Heart left ventricle (tissue), 16 donors: ENCODE measurements around the gene ADM. TPM values are rescaled to one million over a fixed set of nuclear protein-coding genes. Genes with fewer than 3 reads are reported as not detected.
A peak's percentile ranks its signal among the peaks of the same experiment; 100 is the strongest.

Experiments used
- ATAC-seq, 4 donors: fragments of 200-7000 bp; cut with Tn5 transposase; one replicate each; pipeline ENCODE4 v1.9.1; 2020 to 2022; ENCODE audit warnings: moderate library complexity in 4 of 4, mild to moderate bottlenecking in 3 of 4, moderate number of reproducible peaks in 1 of 4
- DNase-seq, 5 donors: peaks; one replicate each; pipeline ENCODE4 v3.0.0-alpha.2; 2020
- H3K27ac ChIP-seq, 12 donors: fragments of 200-600 bp; sonication (generic) in 4 of 12; one replicate each; pipeline versions ENCODE4 v1.5.0 to v1.8.0; 2016 to 2022; ENCODE audit warnings: mild to moderate bottlenecking in 2 of 12
- H3K27me3 ChIP-seq, 9 donors: fragments of 200-600 bp; sonication (generic) in 2 of 9; one replicate each; pipeline versions ENCODE4 v1.5.1 to v1.8.0; 2016 to 2022; ENCODE audit warnings: mild to moderate bottlenecking in 3 of 9
- H3K36me3 ChIP-seq, 9 donors: fragments of 200-600 bp; sonication (generic) in 2 of 9; one replicate each; pipeline versions ENCODE4 v1.5.0 to v1.8.0; 2018 to 2022; ENCODE audit warnings: mild to moderate bottlenecking in 2 of 9
- H3K4me1 ChIP-seq, 12 donors: fragments of 200-600 bp; sonication (generic) in 4 of 12; one replicate each; pipeline versions ENCODE4 v1.5.0 to v1.8.0; 2016 to 2022; ENCODE audit warnings: mild to moderate bottlenecking in 3 of 12
- H3K4me3 ChIP-seq, 12 donors: fragments of 200-600 bp; sonication (generic) in 4 of 12; one replicate each; pipeline versions ENCODE4 v1.5.0 to v1.8.0; 2017 to 2022; ENCODE audit warnings: mild to moderate bottlenecking in 9 of 12, moderate library complexity in 4 of 12
- H3K9me3 ChIP-seq, 12 donors: fragments of 200-600 bp; sonication (generic) in 4 of 12; one replicate each; pipeline versions ENCODE4 v1.5.0 to v1.8.0; 2016 to 2022; ENCODE audit warnings: mild to moderate bottlenecking in 1 of 12
- CTCF ChIP-seq, 12 donors: fragments of 200-600 bp; sonication (generic) in 4 of 12; IDR thresholded peaks; one replicate each; pipeline versions ENCODE4 v1.5.0 to v1.8.0; 2018 to 2022; ENCODE audit warnings: antibody characterized with exemption in 12 of 12, mild to moderate bottlenecking in 5 of 12
- POLR2A ChIP-seq, 2 donors: fragments of 450-650 bp; IDR thresholded peaks; one replicate each; pipeline ENCODE4 v1.6.1; 2017; ENCODE audit warnings: antibody characterized with exemption in 2 of 2, mild to moderate bottlenecking in 2 of 2, moderate library complexity in 2 of 2
- WGBS, 4 donors: extraction: QIAGEN DNeasy Blood & Tissue Kit in 2 of 4; methylation state at CpG; one replicate each; pipeline versions ENCODE4 v1.1.5 to v1.1.7; 2013 to 2018; 5-methylcytosine and 5-hydroxymethylcytosine counted together
- intact Hi-C, 10 donors: fragments of 100-400 bp; cut with DNase I; formaldehyde crosslinking; loops; one replicate each; pipeline versions ENCODE4 v1.11.1 to v1.14.2; 2022
- long read RNA-seq, 3 donors: library from polyadenylated mRNA; unstranded; transcript quantifications; one replicate each; pipeline ENCODE4 v2.0.0, GENCODE V29; 2020 to 2021
- polyA plus RNA-seq, 2 donors: library from polyadenylated mRNA; stranded (reverse); fragments of 200-250 nt; gene quantifications; one replicate each; pipeline ENCODE4 v1.2.3, GENCODE V29; 2013
- total RNA-seq, 9 donors: library from RNA; depleted of rRNA in 2 of 9; stranded (reverse); fragments of >200 nt in 2 of 9; fragmentation: NEBNext Ultra II Directional in 3 of 9; extraction: Animal tissue kit (Norgen Biotek cat#: 25700) in 3 of 9; gene quantifications; one replicate each; pipeline versions ENCODE4 v1.1.0 to v1.2.4, GENCODE V29; 2016 to 2023
- donor health status: ischemic (EF 13 %, LVEDD 7.1; RV severe dilation, severe dysfunction).
- donor health status: healthy with polysubstance abuse.
- donor health status: DM: no; HTN: yes; CAD: no.
- donor health status: DM: no; HTN: no; CAD: no.
- donor health status: ischemic (EF 25% LVEDD 6.9; RV normal size, moderate dysfunction).
- donor health status: ischemic (EF 25% LVEDD 5.7; RV mildly dilated, moderate dysfunction).
- donor health status: healthy.
- donor health status: DM: yes; HTN: yes; CAD: no.
- donor health status: ischemic (EF 35%, LVEDD 5.7; RV mildly dilated, moderate dysfunction).
- donor health status: nonischemic (EF 11% LVEDD 7.7; RV severe dilation, severe dysfunction).
- donor health status: DM: yes; HTN: yes; CAD: no.
- donor health status: PGD.
- donor health status: ischemic (EF 29% LVEDD 5.4; RV normal size, mild dysfunction).
- donor health status: nonischemic (EF 23%, LVEDD 6.1; RV moderate dilation, normal function).

ADM gene
- 10 to 100 TPM in 6 of 9 donors, 1 to 10 TPM in 3; 6.9 to 52.4 (median 16.8) TPM for total RNA-seq
- 100 to 1,000 TPM in 1 of 2 donors, 10 to 100 TPM in 1; 14.6 to 154 TPM for polyA plus RNA-seq
- long read RNA-seq, donor 1, transcript ADM-201 (4 exons, 1,885 nt): major isoform, 5 of 6 reads
- long read RNA-seq, donor 1, partial matches to known transcripts: 1 of 6 reads
- long read RNA-seq, donor 1, other reads (novel, unspliced or antisense): 0 of 6 reads
- long read RNA-seq, donor 2, transcript ADM-201 (4 exons, 1,885 nt): major isoform, 12 of 15 reads
- long read RNA-seq, donor 2, partial matches to known transcripts: 0 of 15 reads
- long read RNA-seq, donor 2, other reads (novel, unspliced or antisense): 1 of 15 reads
- long read RNA-seq, donor 3, transcript ADM-201 (4 exons, 1,885 nt): major isoform, 27 of 31 reads
- long read RNA-seq, donor 3, partial matches to known transcripts: 1 of 31 reads
- long read RNA-seq, donor 3, other reads (novel, unspliced or antisense): 1 of 31 reads

GRCh38 chr11:10304495-10305261 lies at the start of gene ADM:
TSS of gene ADM (plus strand) at chr11:10305073. CDS start at chr11:10305701, 628 bp downstream.
- intact Hi-C loops: loop anchor here (5.0 to 10.0 kb wide), 14 partner anchors 63 to 692 kb away; no protein-coding TSS in a partner anchor
- 1% methylated on average over 34 to 48 of the region's 48 CpGs for WGBS, 4 donors
- peak; percentile 59 to 75 (median 66) for ATAC-seq
- Histone ChIP-seq H3K36me3 (no peaks in the 10 kb centered on the region), H3K4me1 (peaks cover 0 to 67% (median 48%) of the 10 kb centered on the region in 12 donors), H3K27ac (peak within 1 kb of the TSS; percentile 63 to 92 (median 87)), H3K27me3 (no peaks in the 10 kb centered on the region), H3K4me3 (peak within 1 kb of the TSS; percentile 64 to 88 (median 76)), H3K9me3 (no peaks in the 10 kb centered on the region)
- peak; percentile 45 to 78 (median 60) for TF ChIP-seq CTCF (IDR thresholded peaks at IDR 0.05)
- TF ChIP-seq POLR2A (IDR thresholded peaks at IDR 0.05): peak; percentile 18 to 94
- DNase-seq: peak; percentile 89 to 93 (median 91)

- ATAC-seq: no peak
- no peak overlapping the region for H3K4me3 ChIP-seq
- no peaks in the 10 kb centered on the region for H3K9me3 ChIP-seq
- no peaks in the 10 kb centered on the region for H3K36me3 ChIP-seq
- no peak for TF ChIP-seq CTCF (IDR thresholded peaks at IDR 0.05)
- no peak for TF ChIP-seq POLR2A (IDR thresholded peaks at IDR 0.05)
- 77 to 82% (median 78%) methylated on average over 3 of the region's 3 CpGs for WGBS, 4 donors
- no peak overlapping the region for H3K27ac ChIP-seq
- peaks cover 0 to 9% (median 3%) of the 10 kb centered on the region in 12 donors for H3K4me1 ChIP-seq
- intact Hi-C loops: no loop called here
- no peaks in the 10 kb centered on the region for H3K27me3 ChIP-seq
- no peak for DNase-seq
These were observed 49.3 kb upstream of the ADM start for GRCh38 chr11:10255388-10256125.

- no peaks in the 10 kb centered on the region for H3K27me3 ChIP-seq
- no peak for DNase-seq
- H3K9me3 ChIP-seq: no peaks in the 10 kb centered on the region
- TF ChIP-seq CTCF (IDR thresholded peaks at IDR 0.05) (no peak), POLR2A (IDR thresholded peaks at IDR 0.05) (no peak)
- H3K36me3 ChIP-seq: no peaks in the 10 kb centered on the region
- 83 to 98% (median 94%) methylated on average over 4 of the region's 4 CpGs for WGBS, 4 donors
- no peak overlapping the region for H3K27ac ChIP-seq
- H3K4me1 ChIP-seq: peaks cover 0 to 15% (median 3%) of the 10 kb centered on the region in 12 donors
- intact Hi-C loops: no loop called here
- no peak for ATAC-seq
- no peak overlapping the region for H3K4me3 ChIP-seq
These were observed 47.4 kb upstream of the ADM start for GRCh38 chr11:10257478-10257877.
